ENCODE results near the gene PAK5.

The PAK5 gene

GRCh38 chr20:9705722-9706476 lies 133.0 kb downstream of the PAK5 start:
- H3K9me3 ChIP-seq, result no peaks in the 10 kb centered on the region
- H3K27ac ChIP-seq, result no peak overlapping the region
- TF ChIP-seq Cebpa-rat (IDR thresholded peaks at IDR 0.05), result no peak
- H3K4me2 ChIP-seq, result no peak overlapping the region
- H3K36me3 ChIP-seq, result no peaks in the 10 kb centered on the region
- H3K27me3 ChIP-seq, result no peaks in the 10 kb centered on the region
- H3K4me3 ChIP-seq, result no peak overlapping the region
- no peaks in the 10 kb centered on the region for H4K20me1 ChIP-seq
- H3K4me1 ChIP-seq, result no peaks in the 10 kb centered on the region
- H3K9ac ChIP-seq, result no peak overlapping the region

- Histone ChIP-seq H3K9ac (no peak overlapping the region), H3K27me3 (no peaks in the 10 kb centered on the region), H4K20me1 (no peaks in the 10 kb centered on the region), H3K36me3 (no peaks in the 10 kb centered on the region), H3K4me1 (no peaks in the 10 kb centered on the region), H3K9me3 (no peaks in the 10 kb centered on the region), H3K27ac (no peak overlapping the region), H3K4me3 (no peak overlapping the region), H3K4me2 (no peak overlapping the region)
- TF ChIP-seq Cebpa-rat (IDR thresholded peaks at IDR 0.05), result no peak
Observed at GRCh38 chr20:9699181-9699580, 139.7 kb downstream of the PAK5 start.

GRCh38 chr20:9689041-9689440 lies 149.8 kb downstream of the PAK5 start:
- Histone ChIP-seq H3K27ac (no peak overlapping the region), H3K9me3 (no peaks in the 10 kb centered on the region), H3K36me3 (no peaks in the 10 kb centered on the region), H3K27me3 (no peaks in the 10 kb centered on the region), H3K4me3 (no peak overlapping the region), H3K9ac (no peak overlapping the region), H3K4me2 (no peak overlapping the region), H4K20me1 (no peaks in the 10 kb centered on the region), H3K4me1 (peaks cover 16% of the 10 kb centered on the region)
- no peak for TF ChIP-seq Cebpa-rat (IDR thresholded peaks at IDR 0.05)

GRCh38 chr20:9686866-9687265 lies 152.0 kb downstream of the PAK5 start:
- Histone ChIP-seq H3K27ac (no peak overlapping the region), H3K9ac (no peak overlapping the region), H4K20me1 (no peaks in the 10 kb centered on the region), H3K4me2 (no peak overlapping the region), H3K4me1 (peaks cover 16% of the 10 kb centered on the region), H3K4me3 (no peak overlapping the region), H3K36me3 (no peaks in the 10 kb centered on the region), H3K9me3 (no peaks in the 10 kb centered on the region), H3K27me3 (no peaks in the 10 kb centered on the region)
- no peak for TF ChIP-seq Cebpa-rat (IDR thresholded peaks at IDR 0.05)

GRCh38 chr20:9686455-9686854 lies 152.4 kb downstream of the PAK5 start:
- Histone ChIP-seq H3K27me3 (no peaks in the 10 kb centered on the region), H3K4me3 (no peak overlapping the region), H4K20me1 (no peaks in the 10 kb centered on the region), H3K27ac (no peak overlapping the region), H3K36me3 (no peaks in the 10 kb centered on the region), H3K9ac (no peak overlapping the region), H3K4me2 (peak overlapping the region; percentile 11; the same call in 1 of the 2 replicates), H3K9me3 (no peaks in the 10 kb centered on the region), H3K4me1 (peaks cover 16% of the 10 kb centered on the region)
- TF ChIP-seq Cebpa-rat (IDR thresholded peaks at IDR 0.05), result no peak

- H4K20me1 ChIP-seq, result no peaks in the 10 kb centered on the region
- H3K27me3 ChIP-seq, result no peaks in the 10 kb centered on the region
- H3K9ac ChIP-seq, result no peak overlapping the region
- H3K9me3 ChIP-seq, result no peaks in the 10 kb centered on the region
- no peak overlapping the region for H3K4me3 ChIP-seq
- no peak overlapping the region for H3K27ac ChIP-seq
- peak overlapping the region; percentile 11; the same call in 1 of the 2 replicates for H3K4me2 ChIP-seq
- no peaks in the 10 kb centered on the region for H3K36me3 ChIP-seq
- no peak for TF ChIP-seq Cebpa-rat (IDR thresholded peaks at IDR 0.05)
- H3K4me1 ChIP-seq, result peaks cover 16% of the 10 kb centered on the region
Observed at GRCh38 chr20:9686001-9686400, 152.9 kb downstream of the PAK5 start.

- H3K36me3 ChIP-seq, result no peaks in the 10 kb centered on the region
- no peaks in the 10 kb centered on the region for H3K9me3 ChIP-seq
- no peak for TF ChIP-seq Cebpa-rat (IDR thresholded peaks at IDR 0.05)
- H4K20me1 ChIP-seq, result no peaks in the 10 kb centered on the region
- no peak overlapping the region for H3K4me3 ChIP-seq
- H3K27ac ChIP-seq, result no peak overlapping the region
- no peaks in the 10 kb centered on the region for H3K27me3 ChIP-seq
- H3K4me1 ChIP-seq, result peaks cover 16% of the 10 kb centered on the region
- no peak overlapping the region for H3K4me2 ChIP-seq
- no peak overlapping the region for H3K9ac ChIP-seq
Observed at GRCh38 chr20:9685011-9685410, 153.9 kb downstream of the PAK5 start.

DNA sequence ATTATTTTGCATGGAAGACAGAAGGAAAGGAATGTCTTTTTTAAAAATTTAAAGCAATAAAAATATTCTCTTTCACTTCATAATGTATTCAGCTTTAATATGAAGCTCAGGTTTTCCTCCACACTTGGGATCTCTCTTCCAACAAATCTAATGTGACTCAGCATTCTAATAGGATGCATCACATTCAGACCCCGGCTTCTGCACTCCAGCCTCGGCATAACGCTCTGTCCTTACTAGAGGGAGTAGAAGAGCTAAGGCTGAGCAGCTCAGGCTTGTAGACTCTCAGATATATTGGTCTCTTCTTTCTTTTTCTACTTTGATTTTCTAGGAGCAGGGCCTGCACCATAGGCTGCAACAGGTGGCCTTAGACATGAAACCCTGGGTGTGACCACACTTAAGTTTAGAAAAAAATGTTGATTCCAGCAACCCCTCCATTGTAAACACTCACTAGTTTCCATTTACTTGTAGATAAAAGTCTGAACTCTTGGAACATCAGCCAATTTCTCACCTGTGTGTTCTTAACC lies 161.7 kb downstream of the PAK5 start:
- no peaks in the 10 kb centered on the region for H3K4me1 ChIP-seq
- H3K9me3 ChIP-seq, result 0 out of 2 replicates have a peak, but pooled peaks cover 4% of the 10 kb centered on the region
- H3K27me3 ChIP-seq, result no peaks in the 10 kb centered on the region
- TF ChIP-seq Cebpa-rat (IDR thresholded peaks at IDR 0.05), result no peak
- H4K20me1 ChIP-seq, result no peaks in the 10 kb centered on the region
- H3K9ac ChIP-seq, result no peak overlapping the region
- no peak overlapping the region for H3K27ac ChIP-seq
- no peaks in the 10 kb centered on the region for H3K36me3 ChIP-seq
- H3K4me2 ChIP-seq, result no peak overlapping the region
- H3K4me3 ChIP-seq, result no peak overlapping the region

- Histone ChIP-seq H3K9ac (no peak overlapping the region), H3K4me2 (no peak overlapping the region), H3K27me3 (no peaks in the 10 kb centered on the region), H3K9me3 (0 out of 2 replicates have a peak, but pooled peaks cover 4% of the 10 kb centered on the region), H4K20me1 (no peaks in the 10 kb centered on the region), H3K27ac (no peak overlapping the region), H3K4me3 (no peak overlapping the region), H3K4me1 (no peaks in the 10 kb centered on the region), H3K36me3 (no peaks in the 10 kb centered on the region)
- TF ChIP-seq Cebpa-rat (IDR thresholded peaks at IDR 0.05), result no peak
Observed at GRCh38 chr20:9672981-9673380, 165.9 kb downstream of the PAK5 start.

DNA sequence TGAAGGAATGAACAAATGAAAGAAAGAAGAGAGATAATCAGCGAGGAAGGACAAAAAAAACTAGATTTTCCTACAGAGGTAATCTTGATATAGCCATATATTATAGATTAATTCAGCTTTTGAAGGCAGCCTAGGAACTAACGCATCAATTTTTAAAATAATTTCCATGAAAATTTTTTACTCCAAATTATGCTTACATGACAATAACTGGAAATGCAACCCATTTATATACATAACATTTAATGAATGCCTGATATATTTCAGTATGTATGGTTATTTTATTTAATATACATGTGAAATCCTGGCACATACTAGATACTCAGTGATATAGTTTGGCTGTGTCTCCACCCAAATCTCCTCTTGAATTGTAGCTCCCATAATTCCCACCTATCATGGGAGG lies 166.8 kb downstream of the PAK5 start:
- no peak overlapping the region for H3K27ac ChIP-seq
- H3K4me3 ChIP-seq, result no peak overlapping the region
- no peaks in the 10 kb centered on the region for H3K4me1 ChIP-seq
- no peak overlapping the region for H3K9ac ChIP-seq
- TF ChIP-seq Cebpa-rat (IDR thresholded peaks at IDR 0.05), result no peak
- 0 out of 2 replicates have a peak, but pooled peaks cover 4% of the 10 kb centered on the region for H3K9me3 ChIP-seq
- H3K36me3 ChIP-seq, result no peaks in the 10 kb centered on the region
- no peaks in the 10 kb centered on the region for H4K20me1 ChIP-seq
- no peak overlapping the region for H3K4me2 ChIP-seq
- no peaks in the 10 kb centered on the region for H3K27me3 ChIP-seq
